IMR-90 (cell line): ENCODE results near the gene CLEC16A.

Experiments
- CEBPB ChIP-seq: IDR thresholded peaks from 2 replicates; pipeline ENCODE4 v1.6.1; 2012; ENCODE audit warnings: low read depth, low read length, improper control_type of control experiment
- CHD1 ChIP-seq: IDR thresholded peaks from 2 replicates; pipeline ENCODE4 v1.6.1; 2012; ENCODE audit warnings: low read depth, low read length, improper control_type of control experiment
- CTCF ChIP-seq: conservative IDR thresholded peaks from 2 replicates; pipeline ENCODE4 v1.5.1; 2012; ENCODE audit warnings: mild to moderate bottlenecking, low read depth, low read length, improper control_type of control experiment
- POLR2A ChIP-seq: IDR thresholded peaks from 2 replicates; pipeline ENCODE4 v1.6.1; 2012; ENCODE audit warnings: mild to moderate bottlenecking, low read depth, low read length
- RAD21 ChIP-seq: IDR thresholded peaks from 2 replicates; pipeline ENCODE4 v1.6.1; 2012; ENCODE audit warnings: low read length, improper control_type of control experiment
- RFX5 ChIP-seq: IDR thresholded peaks from 2 replicates; pipeline ENCODE4 v1.8.0; 2012; ENCODE audit warnings: low read depth, mild to moderate bottlenecking, low read length, moderate library complexity
- SMC3 ChIP-seq: fragments of 150-350 bp; IDR thresholded peaks from 2 replicates; pipeline ENCODE4 v1.6.1; 2016; ENCODE audit warnings: low read depth, mild to moderate bottlenecking, antibody characterized with exemption, low read length, moderate library complexity
- USF2 ChIP-seq: fragments of 150-350 bp; IDR thresholded peaks from 2 replicates; pipeline ENCODE4 v1.6.1; 2017; ENCODE audit warnings: mild to moderate bottlenecking, antibody characterized with exemption, low read length, low read depth
- TF ChIP-seq, protein P1 (sequence below): fragments of 150-350 bp; IDR thresholded peaks from 2 replicates; pipeline ENCODE4 v1.6.1; 2016; ENCODE audit warnings: low read depth, mild to moderate bottlenecking, low read length, moderate library complexity, borderline replicate concordance

GRCh38 chr16:10931977-10932632, 12.3 kb upstream of the CLEC16A start:
- TF ChIP-seq CTCF (no peak), CEBPB (no peak), POLR2A (no peak), SMC3 (no peak), RAD21 (no peak), RFX5 (no peak), USF2 (no peak), CHD1 (no peak)
- TF ChIP-seq, protein P1, sequence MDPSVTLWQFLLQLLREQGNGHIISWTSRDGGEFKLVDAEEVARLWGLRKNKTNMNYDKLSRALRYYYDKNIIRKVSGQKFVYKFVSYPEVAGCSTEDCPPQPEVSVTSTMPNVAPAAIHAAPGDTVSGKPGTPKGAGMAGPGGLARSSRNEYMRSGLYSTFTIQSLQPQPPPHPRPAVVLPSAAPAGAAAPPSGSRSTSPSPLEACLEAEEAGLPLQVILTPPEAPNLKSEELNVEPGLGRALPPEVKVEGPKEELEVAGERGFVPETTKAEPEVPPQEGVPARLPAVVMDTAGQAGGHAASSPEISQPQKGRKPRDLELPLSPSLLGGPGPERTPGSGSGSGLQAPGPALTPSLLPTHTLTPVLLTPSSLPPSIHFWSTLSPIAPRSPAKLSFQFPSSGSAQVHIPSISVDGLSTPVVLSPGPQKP: no peak
